Stimulated activated CD4-positive, alpha-beta T cell treated with anti-CD3 and anti-CD28 coated beads, Interleukin-4, amount 100 ng/mL, for 48 hours (primary cell): Measurements from ENCODE around the gene RFXAP.

ENCODE experiments used
- DNase-seq, 2 donors: peaks; one replicate each; pipeline ENCODE4 v3.0.0-alpha.2; 2020; ENCODE audit warnings: low read depth in 2 of 2

Gene RFXAP

GRCh38 chr13:36866232-36866631 is 47.2 kb downstream of the RFXAP start:
- no peak for DNase-seq

GRCh38 chr13:36870050-36870692 is 51.1 kb downstream of the RFXAP start:
- DNase-seq, result no peak

- DNase-seq, result no peak
Measured at GRCh38 chr13:36872621-36873020, 53.6 kb downstream of the RFXAP start.

GRCh38 chr13:36875431-36875830 is 56.4 kb downstream of the RFXAP start:
- DNase-seq, result no peak

GRCh38 chr13:36875961-36876360 is 56.9 kb downstream of the RFXAP start:
- DNase-seq, result no peak
